Ovary (tissue), 9 donors: ENCODE results near the gene NPAS2. TPM values are rescaled to one million over a fixed set of nuclear protein-coding genes. Genes with fewer than 3 reads are reported as not detected.

Experiments used
- DNase-seq, 5 donors: peaks; one replicate each; pipeline ENCODE4 v3.0.0-alpha.2; 2019 to 2020
- H3K27ac ChIP-seq, 2 donors: fragments of 200-600 bp; one replicate each; pipeline versions ENCODE4 v1.5.1 to v1.8.0; 2019 to 2022
- H3K27me3 ChIP-seq: fragments of 200-600 bp; one replicate; pipeline ENCODE4 v1.8.0; 2022
- H3K36me3 ChIP-seq: fragments of 200-600 bp; sonication (generic); one replicate; pipeline ENCODE4 v1.5.1; 2019
- H3K4me1 ChIP-seq: one replicate; pipeline ENCODE4 v1.8.1; 2013; ENCODE audit warnings: mild to moderate bottlenecking, moderate library complexity; ENCODE audit not compliant: insufficient read depth
- H3K4me3 ChIP-seq: fragments of 200-600 bp; sonication (generic); one replicate; pipeline ENCODE4 v1.5.1; 2017
- H3K9me3 ChIP-seq, 2 donors: fragments of 200-600 bp in 1 of 2; sonication (generic) in 1 of 2; one replicate each; pipeline versions ENCODE4 v1.5.1 to v1.8.1; 2013 to 2019; ENCODE audit warnings: mild to moderate bottlenecking in 1 of 2, moderate library complexity in 1 of 2
- EP300 ChIP-seq: sonication (generic); formaldehyde crosslinking; IDR thresholded peaks from one replicate; pipeline ENCODE4 v1.6.1; 2017; ENCODE audit warnings: antibody characterized with exemption
- POLR2A ChIP-seq: fragments of 450-650 bp; IDR thresholded peaks from one replicate; pipeline ENCODE4 v1.6.1; 2017; ENCODE audit warnings: antibody characterized with exemption, mild to moderate bottlenecking, moderate library complexity
- WGBS, 3 donors: extraction: QIAGEN DNeasy Blood & Tissue Kit in 1 of 3; methylation state at CpG; one replicate each; pipeline versions ENCODE4 v1.1.5 to v1.1.7; 2013 to 2017; 5-methylcytosine and 5-hydroxymethylcytosine counted together
- intact Hi-C, 4 donors: fragments of 100-400 bp; cut with DNase I; formaldehyde crosslinking; loops; one replicate each; pipeline versions ENCODE4 v1.11.0 to v1.15.1; 2022 to 2023
- polyA plus RNA-seq, 2 donors: library from polyadenylated mRNA; stranded (reverse); fragments of 200-250 nt in 1 of 2; fragments of 350-450 nt in 1 of 2; fragmentation: Illumina TruSeq in 1 of 2; extraction: RNeasy Lipid Tissue Mini Kit (QIAGEN cat#74804) in 1 of 2; gene quantifications; one replicate each; pipeline ENCODE4 v1.2.3, GENCODE V29; 2013 to 2014
- total RNA-seq, 7 donors: library from RNA; depleted of rRNA in 2 of 7; stranded (reverse); fragments of >200 nt in 2 of 7; fragmentation: NEBNext Ultra II Directional in 3 of 7; extraction: Animal tissue kit (Norgen Biotek cat#: 25700) in 3 of 7; gene quantifications; one replicate each; pipeline versions ENCODE4 v1.1.0 to v1.2.4, GENCODE V29; 2016 to 2023
- TF ChIP-seq, protein P1 (sequence below), 3 donors: fragments of 450-650 bp in 2 of 3; fragments of 200-600 bp in 1 of 3; IDR thresholded peaks; one replicate each; pipeline versions ENCODE4 v1.5.1 to v1.8.0; 2016 to 2022; ENCODE audit warnings: antibody characterized with exemption in 3 of 3, mild to moderate bottlenecking in 1 of 3
- donor health status: DM: no; HTN: no; CAD: no; lungs with moderate emphysema.
- donor health status: DM: no; HTN: no; CAD: no.
- donor health status: Bipolar disorder and iron deficiency.
- donor health status: DM: yes; HTN: yes; CAD: no.
- donor health status: DM: no; HTN: no; CAD: no.
- donor health status: DM: yes; HTN: yes; CAD: no.

NPAS2 gene
- total and polyA plus RNA-seq, 9 donors: 1.6 to 20.6 (median 7.3) TPM

DNA sequence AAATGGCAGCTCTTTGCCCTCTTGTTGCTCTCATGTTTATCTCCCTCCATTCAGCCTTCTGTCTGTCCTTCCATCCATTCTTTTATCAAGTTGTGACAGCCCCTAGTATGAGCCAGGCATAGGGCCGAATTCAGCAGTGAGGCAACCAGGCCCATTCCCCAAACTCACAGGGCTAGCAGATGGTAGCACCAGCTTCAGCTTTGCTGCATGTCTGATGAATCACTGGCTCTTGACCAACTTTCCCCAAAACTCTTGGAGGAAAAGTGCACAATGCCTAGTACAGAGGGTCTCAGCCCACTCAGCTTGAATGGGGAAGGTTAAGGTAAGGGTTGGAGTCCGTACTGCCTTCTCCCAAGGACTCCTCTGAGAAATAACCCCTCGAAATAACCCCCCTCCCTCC is 35.7 kb downstream of the NPAS2 start:
- Histone ChIP-seq H3K4me1 (no peaks in the 10 kb centered on the region), H3K9me3 (no peaks in the 10 kb centered on the region), H3K4me3 (no peak overlapping the region), H3K27me3 (no peaks in the 10 kb centered on the region), H3K27ac (no peak overlapping the region), H3K36me3 (no peaks in the 10 kb centered on the region)
- 88 to 95% (median 90%) methylated on average over 3 of the region's 3 CpGs for WGBS, 3 donors
- TF ChIP-seq, protein P1, sequence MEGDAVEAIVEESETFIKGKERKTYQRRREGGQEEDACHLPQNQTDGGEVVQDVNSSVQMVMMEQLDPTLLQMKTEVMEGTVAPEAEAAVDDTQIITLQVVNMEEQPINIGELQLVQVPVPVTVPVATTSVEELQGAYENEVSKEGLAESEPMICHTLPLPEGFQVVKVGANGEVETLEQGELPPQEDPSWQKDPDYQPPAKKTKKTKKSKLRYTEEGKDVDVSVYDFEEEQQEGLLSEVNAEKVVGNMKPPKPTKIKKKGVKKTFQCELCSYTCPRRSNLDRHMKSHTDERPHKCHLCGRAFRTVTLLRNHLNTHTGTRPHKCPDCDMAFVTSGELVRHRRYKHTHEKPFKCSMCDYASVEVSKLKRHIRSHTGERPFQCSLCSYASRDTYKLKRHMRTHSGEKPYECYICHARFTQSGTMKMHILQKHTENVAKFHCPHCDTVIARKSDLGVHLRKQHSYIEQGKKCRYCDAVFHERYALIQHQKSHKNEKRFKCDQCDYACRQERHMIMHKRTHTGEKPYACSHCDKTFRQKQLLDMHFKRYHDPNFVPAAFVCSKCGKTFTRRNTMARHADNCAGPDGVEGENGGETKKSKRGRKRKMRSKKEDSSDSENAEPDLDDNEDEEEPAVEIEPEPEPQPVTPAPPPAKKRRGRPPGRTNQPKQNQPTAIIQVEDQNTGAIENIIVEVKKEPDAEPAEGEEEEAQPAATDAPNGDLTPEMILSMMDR (IDR thresholded peaks at IDR 0.05): no peak
- no peak for TF ChIP-seq POLR2A
- no peak for TF ChIP-seq EP300
- intact Hi-C loops: no loop called here
- DNase-seq: no peak

DNA sequence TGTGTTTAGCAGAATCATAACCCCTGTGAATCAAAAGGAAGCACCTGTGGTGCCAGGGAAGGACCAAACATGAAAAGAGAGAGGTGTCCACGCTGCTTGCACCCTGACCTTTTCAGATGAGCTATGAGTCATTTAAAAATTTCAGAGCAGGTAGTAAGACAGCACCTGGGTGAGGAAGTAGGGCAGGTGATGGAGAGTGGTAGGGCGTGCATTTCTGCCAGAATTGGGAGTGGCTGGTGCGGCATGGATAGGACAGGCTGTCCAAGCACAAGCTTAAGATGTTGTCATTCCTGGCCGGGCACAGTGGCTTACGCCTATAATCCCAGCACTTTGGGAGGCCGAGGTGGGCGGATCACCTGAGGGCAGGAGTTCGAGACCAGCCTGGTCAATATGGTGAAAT is 36.8 kb downstream of the NPAS2 start:
- no peaks in the 10 kb centered on the region for H3K9me3 ChIP-seq
- H3K27me3 ChIP-seq: no peaks in the 10 kb centered on the region
- no peak overlapping the region for H3K4me3 ChIP-seq
- WGBS, 3 donors: 80 to 93% (median 91%) methylated on average over 8 of the region's 8 CpGs
- no peak for DNase-seq
- intact Hi-C loops: no loop called here
- no peaks in the 10 kb centered on the region for H3K4me1 ChIP-seq
- TF ChIP-seq, protein P1 (IDR thresholded peaks at IDR 0.05): no peak
- TF ChIP-seq POLR2A: no peak
- TF ChIP-seq EP300: no peak
- no peaks in the 10 kb centered on the region for H3K36me3 ChIP-seq
- no peak overlapping the region for H3K27ac ChIP-seq

DNA sequence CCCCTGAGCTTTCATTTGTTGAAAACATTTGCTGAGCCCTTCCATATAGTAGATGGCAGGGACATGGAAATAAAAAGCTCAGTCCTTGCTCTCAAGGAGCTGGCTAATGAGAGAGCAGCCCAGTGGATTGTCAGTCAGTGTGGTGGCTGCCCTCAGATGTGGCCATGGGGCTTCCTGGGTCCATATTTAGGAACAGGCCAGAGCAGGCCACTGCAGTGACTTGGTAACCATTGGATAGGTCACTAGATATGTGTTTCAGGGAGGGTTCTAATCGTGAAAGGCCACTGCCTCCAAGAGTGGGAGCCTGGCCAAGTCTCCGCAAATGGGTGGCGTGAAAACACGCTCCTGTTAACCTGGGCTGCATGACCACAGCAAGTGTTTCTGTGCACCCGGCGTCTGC is 37.4 kb downstream of the NPAS2 start:
- no peak for TF ChIP-seq POLR2A
- TF ChIP-seq EP300: no peak
- TF ChIP-seq, protein P1 (IDR thresholded peaks at IDR 0.05): no peak
- Histone ChIP-seq H3K9me3 (no peaks in the 10 kb centered on the region), H3K4me1 (no peaks in the 10 kb centered on the region), H3K4me3 (no peak overlapping the region), H3K27ac (no peak overlapping the region), H3K36me3 (no peaks in the 10 kb centered on the region), H3K27me3 (no peaks in the 10 kb centered on the region)
- WGBS, 3 donors: 73 to 80% (median 77%) methylated on average over 6 of the region's 6 CpGs
- no peak for DNase-seq
- intact Hi-C loops: no loop called here

DNA sequence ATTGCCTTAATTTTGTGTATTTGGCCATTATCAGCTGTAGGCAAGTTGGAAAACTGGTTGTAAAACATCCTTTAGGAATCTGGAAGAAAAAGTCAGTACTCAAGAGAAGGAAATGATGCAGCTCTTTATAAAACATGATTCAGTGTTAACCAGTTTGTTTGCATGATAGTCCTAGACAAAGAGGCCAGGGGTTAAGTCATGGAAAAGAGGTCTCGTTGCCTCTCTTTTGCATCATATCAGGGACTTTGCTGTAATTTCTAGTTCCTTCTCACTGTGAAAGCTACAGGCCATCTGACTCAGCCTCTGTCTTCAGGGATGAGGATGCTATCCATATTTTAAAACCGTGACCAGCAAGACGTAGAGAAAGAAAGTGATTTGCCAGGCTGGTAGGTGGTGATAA is 38.0 kb downstream of the NPAS2 start:
- no peak for TF ChIP-seq EP300
- TF ChIP-seq POLR2A: no peak
- WGBS, 3 donors: 83 to 86% (median 86%) methylated on average over 3 of the region's 3 CpGs
- DNase-seq: no peak

DNA sequence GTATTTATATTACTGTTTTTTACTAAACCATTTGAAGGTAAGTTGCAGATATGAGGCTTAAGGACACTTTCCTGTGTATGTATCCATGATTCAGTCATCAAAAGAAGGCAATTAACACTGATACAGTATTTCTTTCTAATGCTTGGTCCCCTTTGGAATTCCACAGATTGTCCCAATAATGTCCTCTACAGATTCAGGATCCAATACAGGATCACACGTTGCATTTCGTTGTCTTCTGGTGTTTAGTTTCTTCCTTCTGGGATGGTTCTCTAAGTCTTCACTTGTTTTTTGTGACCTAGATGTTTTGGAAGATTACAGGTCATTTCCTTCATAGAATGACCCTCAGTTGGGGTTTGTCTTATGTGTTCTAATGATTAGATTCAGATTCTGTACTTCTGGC is 40.0 kb downstream of the NPAS2 start:
- 95 to 98% (median 98%) methylated on average over 2 of the region's 2 CpGs for WGBS, 3 donors
- no peak for DNase-seq
- no peaks in the 10 kb centered on the region for H3K27me3 ChIP-seq
- no peaks in the 10 kb centered on the region for H3K4me1 ChIP-seq
- no peak for TF ChIP-seq EP300
- TF ChIP-seq POLR2A: no peak
- TF ChIP-seq, protein P1 (IDR thresholded peaks at IDR 0.05): no peak
- no peaks in the 10 kb centered on the region for H3K36me3 ChIP-seq
- intact Hi-C loops: no loop called here
- H3K27ac ChIP-seq: no peak overlapping the region
- H3K9me3 ChIP-seq: no peaks in the 10 kb centered on the region
- H3K4me3 ChIP-seq: no peak overlapping the region

More for the DNA sequence above, 38.0 kb downstream of the NPAS2 start:
- Histone ChIP-seq H3K9me3 (no peaks in the 10 kb centered on the region), H3K27me3 (no peaks in the 10 kb centered on the region), H3K27ac (no peak overlapping the region), H3K36me3 (no peaks in the 10 kb centered on the region), H3K4me3 (no peak overlapping the region), H3K4me1 (no peaks in the 10 kb centered on the region)
- intact Hi-C loops: no loop called here
